Prostate gland (tissue), 2 donors: Measurements from ENCODE around the gene BANP.

Experiments used
- POLR2A ChIP-seq: fragments of 450-650 bp; IDR thresholded peaks from one replicate; pipeline ENCODE4 v1.6.1; 2016; ENCODE audit warnings: antibody characterized with exemption, mild to moderate bottlenecking
- POLR2AphosphoS5 ChIP-seq: sonication (generic); formaldehyde crosslinking; IDR thresholded peaks from one replicate; pipeline ENCODE4 v1.6.1; 2017; ENCODE audit warnings: antibody characterized with exemption
- TF ChIP-seq, protein P1 (sequence below), 4 experiments: fragments of 200-600 bp in 2 of 4; fragments of 450-650 bp in 2 of 4; sonication (generic) in 2 of 4; IDR thresholded peaks; 1 replicate in 3 of 4; 2 replicates in 1 of 4; pipeline ENCODE4 v1.5.1; 2016 to 2019; ENCODE audit warnings: antibody characterized with exemption in 4 of 4, mild to moderate bottlenecking in 2 of 4, moderate library complexity in 2 of 4

DNA sequence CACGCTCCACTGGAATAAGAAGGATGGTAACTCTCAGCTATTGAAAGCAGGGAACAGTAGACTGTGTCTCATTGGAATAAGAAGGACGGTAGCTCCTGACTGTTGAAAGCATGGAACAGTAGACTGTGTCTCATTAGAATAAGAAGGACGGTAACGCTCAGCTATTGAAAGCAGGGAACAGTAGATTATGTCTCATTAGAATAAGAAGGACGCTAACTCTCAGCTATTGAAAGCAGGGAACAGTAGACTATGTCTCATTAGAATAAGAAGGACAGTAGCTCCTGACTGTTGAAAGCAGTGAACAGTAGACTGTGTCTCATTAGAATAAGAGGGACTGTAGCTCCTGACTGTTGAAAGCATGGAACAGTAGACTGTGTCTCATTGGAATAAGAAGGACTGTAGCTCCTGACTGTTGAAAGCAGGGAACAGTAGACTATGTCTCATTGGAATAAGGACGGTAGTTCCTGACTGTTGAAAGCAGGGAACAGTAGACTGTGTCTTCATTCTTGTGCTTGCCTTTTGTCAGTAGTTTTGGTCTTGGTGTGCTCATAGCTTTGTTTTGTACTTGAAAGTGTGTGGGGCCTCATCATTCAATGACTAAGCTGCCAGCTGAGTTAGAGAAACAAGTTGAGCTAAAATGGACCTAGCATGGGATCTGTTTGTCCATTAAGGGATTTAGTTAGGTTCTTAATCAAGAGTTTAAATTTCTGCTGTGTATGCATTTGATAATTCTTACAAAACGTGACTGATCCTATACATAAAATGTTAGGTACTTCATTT is 58.5 kb downstream of the BANP start:
- TF ChIP-seq POLR2AphosphoS5 (no peak), POLR2A (no peak)
- TF ChIP-seq, protein P1, sequence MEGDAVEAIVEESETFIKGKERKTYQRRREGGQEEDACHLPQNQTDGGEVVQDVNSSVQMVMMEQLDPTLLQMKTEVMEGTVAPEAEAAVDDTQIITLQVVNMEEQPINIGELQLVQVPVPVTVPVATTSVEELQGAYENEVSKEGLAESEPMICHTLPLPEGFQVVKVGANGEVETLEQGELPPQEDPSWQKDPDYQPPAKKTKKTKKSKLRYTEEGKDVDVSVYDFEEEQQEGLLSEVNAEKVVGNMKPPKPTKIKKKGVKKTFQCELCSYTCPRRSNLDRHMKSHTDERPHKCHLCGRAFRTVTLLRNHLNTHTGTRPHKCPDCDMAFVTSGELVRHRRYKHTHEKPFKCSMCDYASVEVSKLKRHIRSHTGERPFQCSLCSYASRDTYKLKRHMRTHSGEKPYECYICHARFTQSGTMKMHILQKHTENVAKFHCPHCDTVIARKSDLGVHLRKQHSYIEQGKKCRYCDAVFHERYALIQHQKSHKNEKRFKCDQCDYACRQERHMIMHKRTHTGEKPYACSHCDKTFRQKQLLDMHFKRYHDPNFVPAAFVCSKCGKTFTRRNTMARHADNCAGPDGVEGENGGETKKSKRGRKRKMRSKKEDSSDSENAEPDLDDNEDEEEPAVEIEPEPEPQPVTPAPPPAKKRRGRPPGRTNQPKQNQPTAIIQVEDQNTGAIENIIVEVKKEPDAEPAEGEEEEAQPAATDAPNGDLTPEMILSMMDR (IDR thresholded peaks at IDR 0.05) = no peak
